Measurements from ENCODE around the gene EXOC1L. TPM values are rescaled to one million over a fixed set of nuclear protein-coding genes. Genes with fewer than 3 reads are reported as not detected.
"Not testable (repeated sequence)": the region's sequence is repeated elsewhere in the genome, so short reads cannot be mapped to it uniquely, and the experiment has no call there.

The EXOC1L gene
- polyA plus RNA-seq, 2 of the 4 experiments (the other 2 are of a cell fraction): not detected

DNA sequence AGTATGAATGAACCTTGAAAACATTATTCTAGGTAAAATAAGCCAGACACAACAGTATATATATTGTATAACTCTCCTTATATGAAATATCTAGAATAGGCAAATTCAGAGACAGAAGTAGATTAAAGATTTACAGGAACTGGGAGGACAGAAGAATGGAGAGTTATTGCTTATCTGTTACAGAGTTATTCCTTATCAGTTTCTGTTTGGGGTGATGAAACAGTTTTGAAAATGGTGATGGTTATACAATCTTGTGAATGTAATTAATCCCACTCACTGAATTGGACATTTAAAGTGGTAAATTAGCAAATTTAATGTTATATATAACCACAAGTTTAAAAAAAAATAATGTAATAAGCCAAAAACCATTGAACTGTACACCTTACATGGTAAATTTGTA is 19.4 kb downstream of the EXOC1L start:
- POLR2A ChIA-PET: no interaction called here
- no peak overlapping the region for H3K27ac ChIP-seq
- ATAC-seq: no peak
- H3K9me3 ChIP-seq: no peaks in the 10 kb centered on the region; the same call in 2 of the 3 replicates
- no peak for DNase-seq (ENCODE audit: low read depth in 1 of 2, low spot score in 1 of 2)
- CTCF ChIA-PET: no interaction called here
- H3K4me3 ChIP-seq: no peak overlapping the region
- H3K4me1 ChIP-seq: no peaks in the 10 kb centered on the region
- TF ChIP-seq HOXB13 (CRISPR knock-in tag; IDR thresholded peaks at IDR 0.05; ENCODE audit: low read depth) (no peak), SMC3 (IDR thresholded peaks at IDR 0.05) (no peak), ESRRA (IDR thresholded peaks at IDR 0.05; ENCODE audit: borderline replicate concordance, low read length) (no peak), NFE2L2 (conservative IDR thresholded peaks at IDR 0.05; ENCODE audit: low read length) (no peak), RAD21 (conservative IDR thresholded peaks at IDR 0.05 in 1 of 2, IDR thresholded peaks at IDR 0.05 in 1 of 2) (no peak), RNF2 (IDR thresholded peaks at IDR 0.05; ENCODE audit: borderline replicate concordance, low read depth) (no peak), PHF8 (IDR thresholded peaks at IDR 0.05; ENCODE audit: borderline replicate concordance, low read depth) (no peak)
- TF ChIP-seq, protein P1, sequence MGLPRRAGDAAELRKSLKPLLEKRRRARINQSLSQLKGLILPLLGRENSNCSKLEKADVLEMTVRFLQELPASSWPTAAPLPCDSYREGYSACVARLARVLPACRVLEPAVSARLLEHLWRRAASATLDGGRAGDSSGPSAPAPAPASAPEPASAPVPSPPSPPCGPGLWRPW (IDR thresholded peaks at IDR 0.05): no peak
- no peak overlapping the region for H3K4me2 ChIP-seq
- FAIRE-seq: no peak

- Histone ChIP-seq H3K27ac (no peak overlapping the region), H3K4me3 (no peak overlapping the region), H3K4me2 (no peak overlapping the region), H3K9me3 (no peaks in the 10 kb centered on the region; the same call in 2 of the 3 replicates), H3K4me1 (no peaks in the 10 kb centered on the region)
- ATAC-seq (no peak), FAIRE-seq (no peak), DNase-seq (ENCODE audit: low read depth in 1 of 2, low spot score in 1 of 2) (no peak)
- CTCF ChIA-PET: no interaction called here
- WGBS (ENCODE audit: missing lambda C conversion rate): 31% methylated on average over 1 of the region's 1 CpG
- TF ChIP-seq POLR2A (IDR thresholded peaks at IDR 0.05; ENCODE audit: low read length) (no peak), SREBF2 (IDR thresholded peaks at IDR 0.05) (no peak), HEYL (CRISPR knock-in tag; IDR thresholded peaks at IDR 0.05) (no peak), NPAS2 (CRISPR knock-in tag; IDR thresholded peaks at IDR 0.05; ENCODE audit: borderline replicate concordance) (no peak), MYC (IDR thresholded peaks at IDR 0.05; ENCODE audit: borderline replicate concordance, low read length) (no peak), RNF2 (IDR thresholded peaks at IDR 0.05; ENCODE audit: borderline replicate concordance, low read depth) (no peak), RARB (CRISPR knock-in tag; IDR thresholded peaks at IDR 0.05) (no peak), GATA3 (IDR thresholded peaks at IDR 0.05; ENCODE audit: borderline replicate concordance) (no peak), NFE2L2 (conservative IDR thresholded peaks at IDR 0.05; ENCODE audit: low read length) (no peak), RCOR1 (IDR thresholded peaks at IDR 0.05; ENCODE audit: low read depth, low read length) (no peak), TFCP2L1 (CRISPR knock-in tag; IDR thresholded peaks at IDR 0.05) (no peak), ZSCAN20 (CRISPR knock-in tag; IDR thresholded peaks at IDR 0.05) (no peak), SMC3 (IDR thresholded peaks at IDR 0.05) (no peak), MAZ (IDR thresholded peaks at IDR 0.05; ENCODE audit: borderline replicate concordance, low read depth, low read length) (no peak), KDM5A (IDR thresholded peaks at IDR 0.05) (no peak)
- TF ChIP-seq, protein P2, sequence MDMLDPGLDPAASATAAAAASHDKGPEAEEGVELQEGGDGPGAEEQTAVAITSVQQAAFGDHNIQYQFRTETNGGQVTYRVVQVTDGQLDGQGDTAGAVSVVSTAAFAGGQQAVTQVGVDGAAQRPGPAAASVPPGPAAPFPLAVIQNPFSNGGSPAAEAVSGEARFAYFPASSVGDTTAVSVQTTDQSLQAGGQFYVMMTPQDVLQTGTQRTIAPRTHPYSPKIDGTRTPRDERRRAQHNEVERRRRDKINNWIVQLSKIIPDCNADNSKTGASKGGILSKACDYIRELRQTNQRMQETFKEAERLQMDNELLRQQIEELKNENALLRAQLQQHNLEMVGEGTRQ (IDR thresholded peaks at IDR 0.05): no peak
- TF ChIP-seq, protein P1 (IDR thresholded peaks at IDR 0.05): no peak
- TF ChIP-seq, protein P3, sequence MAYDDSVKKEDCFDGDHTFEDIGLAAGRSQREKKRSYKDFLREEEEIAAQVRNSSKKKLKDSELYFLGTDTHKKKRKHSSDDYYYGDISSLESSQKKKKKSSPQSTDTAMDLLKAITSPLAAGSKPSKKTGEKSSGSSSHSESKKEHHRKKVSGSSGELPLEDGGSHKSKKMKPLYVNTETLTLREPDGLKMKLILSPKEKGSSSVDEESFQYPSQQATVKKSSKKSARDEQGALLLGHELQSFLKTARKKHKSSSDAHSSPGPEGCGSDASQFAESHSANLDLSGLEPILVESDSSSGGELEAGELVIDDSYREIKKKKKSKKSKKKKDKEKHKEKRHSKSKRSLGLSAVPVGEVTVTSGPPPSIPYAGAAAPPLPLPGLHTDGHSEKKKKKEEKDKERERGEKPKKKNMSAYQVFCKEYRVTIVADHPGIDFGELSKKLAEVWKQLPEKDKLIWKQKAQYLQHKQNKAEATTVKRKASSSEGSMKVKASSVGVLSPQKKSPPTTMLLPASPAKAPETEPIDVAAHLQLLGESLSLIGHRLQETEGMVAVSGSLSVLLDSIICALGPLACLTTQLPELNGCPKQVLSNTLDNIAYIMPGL (CRISPR knock-in tag; IDR thresholded peaks at IDR 0.05; ENCODE audit: borderline replicate concordance): no peak
- POLR2A ChIA-PET: no interaction called here
Measured at GRCh38 chr4:55840956-55841355, 21.4 kb downstream of the EXOC1L start.

DNA sequence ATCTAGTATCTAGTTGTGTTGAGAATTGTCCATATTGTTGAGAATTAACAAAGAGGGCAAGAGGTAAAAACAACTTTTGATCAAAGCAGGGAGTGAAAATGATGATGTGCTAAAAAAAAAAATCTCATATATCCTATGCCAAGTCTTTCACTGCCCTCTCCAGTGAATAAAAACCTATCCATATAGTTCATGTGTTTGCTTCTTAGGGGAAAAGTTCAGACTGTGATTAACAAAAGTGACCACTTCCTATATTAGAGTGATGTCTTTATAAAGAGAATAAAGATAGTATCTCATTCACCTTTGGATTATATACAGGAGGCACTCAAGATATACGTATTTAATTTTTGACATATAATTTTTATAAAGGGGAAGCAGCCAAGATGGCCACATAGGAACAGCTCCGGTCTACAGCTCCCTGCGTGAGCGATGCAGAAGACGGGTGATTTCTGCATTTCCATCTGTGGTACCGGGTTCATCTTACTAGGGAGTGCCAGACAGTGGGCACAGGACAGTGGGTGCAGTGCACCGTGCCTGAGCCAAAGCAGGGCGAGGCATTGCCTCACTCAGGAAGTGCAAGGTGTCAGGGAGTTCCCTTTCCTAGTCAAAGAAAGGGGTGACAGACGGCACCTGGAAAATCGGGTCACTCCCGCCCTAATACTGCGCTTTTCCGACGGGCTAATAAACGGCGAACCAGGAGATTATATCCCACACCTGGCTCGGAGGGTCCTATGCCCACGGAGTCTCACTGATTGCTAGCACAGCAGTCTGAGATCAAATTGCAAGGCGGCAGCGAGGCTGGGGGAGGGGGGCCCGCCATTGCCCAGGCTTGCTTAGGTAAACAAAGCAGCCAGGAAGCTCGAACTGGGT is 22.0 kb downstream of the EXOC1L start:
- H3K9me3 ChIP-seq; CTCF ChIA-PET; H3K4me1 ChIP-seq; FAIRE-seq; ATAC-seq; DNase-seq (ENCODE audit: low read depth in 1 of 2, low spot score in 1 of 2); H3K4me3 ChIP-seq; POLR2A ChIA-PET; H3K4me2 ChIP-seq; H3K27ac ChIP-seq: not testable (repeated sequence)
- WGBS (ENCODE audit: missing lambda C conversion rate): 61% methylated on average over 15 of the region's 22 CpGs

- H3K9me3 ChIP-seq; H3K4me3 ChIP-seq; H3K4me2 ChIP-seq; ATAC-seq; FAIRE-seq; DNase-seq (ENCODE audit: low read depth in 1 of 2, low spot score in 1 of 2); H3K4me1 ChIP-seq; CTCF ChIA-PET; POLR2A ChIA-PET; H3K27ac ChIP-seq: not testable (repeated sequence)
- WGBS (ENCODE audit: missing lambda C conversion rate): 90% methylated on average over 2 of the region's 10 CpGs
Measured at GRCh38 chr4:55842312-55842711, 22.7 kb downstream of the EXOC1L start.

All from A549 (cell line).